Measurements from ENCODE around the gene C6orf132. TPM values are rescaled to one million over a fixed set of nuclear protein-coding genes. Genes with fewer than 3 reads are reported as not detected.

Gene C6orf132
- total RNA-seq, 1 experiment from 2014 or later = 66.0 TPM

DNA sequence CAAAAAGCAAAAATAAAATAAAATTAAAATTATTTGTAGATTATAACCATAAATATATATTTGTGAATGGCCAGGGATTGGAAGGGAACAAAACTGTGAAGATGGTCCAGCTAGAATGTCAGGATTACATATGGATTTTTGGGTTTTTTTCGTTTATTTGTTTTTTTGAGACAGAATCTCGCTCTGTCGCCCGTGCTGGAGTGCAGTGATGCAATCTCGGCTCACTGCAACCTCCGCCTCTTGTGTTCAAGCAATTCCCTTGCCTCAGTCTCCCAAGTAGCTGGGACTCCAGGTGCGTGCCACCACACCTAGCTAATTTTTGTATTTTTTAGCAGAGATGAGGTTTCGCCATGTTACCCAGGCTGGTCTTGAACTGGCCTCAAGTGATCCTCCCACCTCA, 7.8 kb upstream of the C6orf132 start:
- Histone ChIP-seq H3K4me1 (ENCODE audit: insufficient read depth, low read length) (peaks cover 10% of the 10 kb centered on the region; the same call in 1 of the 2 replicates), H4K20me1 (ENCODE audit: low read length) (no peaks in the 10 kb centered on the region), H3K79me2 (ENCODE audit: low read length) (no peaks in the 10 kb centered on the region), H3K9ac (ENCODE audit: low read length) (no peak overlapping the region), H3K9me3 (ENCODE audit: low read length) (no peaks in the 10 kb centered on the region), H2AFZ (ENCODE audit: low read length) (no peak overlapping the region), H3K4me3 (ENCODE audit: low read length) (no peak overlapping the region), H3K4me2 (ENCODE audit: low read length) (no peak overlapping the region), H3K27me3 (ENCODE audit: low read length) (no peaks in the 10 kb centered on the region), H3K27ac (ENCODE audit: low read length) (no peak overlapping the region), H3K36me3 (ENCODE audit: low read depth, low read length) (no peaks in the 10 kb centered on the region), H3F3A (ENCODE audit: low read length, unreplicated experiment) (no peaks in the 10 kb centered on the region), H3K9me2 (replicated peaks; ENCODE audit: low read length) (no peaks in the 10 kb centered on the region)
- no peak for TF ChIP-seq EZH2 (IDR thresholded peaks at IDR 0.05; ENCODE audit: low read length, unreplicated experiment)
- no peak for TF ChIP-seq EZH2phosphoT487 (IDR thresholded peaks at IDR 0.05; ENCODE audit: borderline replicate concordance, low read length)
- no peak for TF ChIP-seq CTCF (conservative IDR thresholded peaks at IDR 0.05; ENCODE audit: low read depth, low read length)
- CTCF ChIA-PET = interaction anchor here (0.6 kb wide), 1 partner anchor 12 kb away, joined by 3 read pairs; no protein-coding TSS in a partner anchor
- no TSS peak for BruUV-seq (replicated peaks)
- POLR2A ChIA-PET (ENCODE audit: unreplicated experiment) = no interaction called here
- intact Hi-C loops (cut with micrococcal nuclease) = no loop called here
- no peak for DNase-seq
- ATAC-seq = no peak

GRCh38 chr6:42148058-42148457, 5.6 kb upstream of the C6orf132 start:
- Histone ChIP-seq H3K4me3 (ENCODE audit: low read length) (no peak overlapping the region), H2AFZ (ENCODE audit: low read length) (no peak overlapping the region), H3K79me2 (ENCODE audit: low read length) (no peaks in the 10 kb centered on the region), H3K9ac (ENCODE audit: low read length) (no peak overlapping the region), H3K27ac (ENCODE audit: low read length) (no peak overlapping the region), H3K9me2 (replicated peaks; ENCODE audit: low read length) (no peaks in the 10 kb centered on the region), H3K9me3 (ENCODE audit: low read length) (no peaks in the 10 kb centered on the region), H3K4me2 (ENCODE audit: low read length) (no peak overlapping the region), H3K4me1 (ENCODE audit: insufficient read depth, low read length) (peaks cover 15% of the 10 kb centered on the region), H3F3A (ENCODE audit: low read length, unreplicated experiment) (no peaks in the 10 kb centered on the region), H3K27me3 (ENCODE audit: low read length) (no peaks in the 10 kb centered on the region), H4K20me1 (ENCODE audit: low read length) (no peaks in the 10 kb centered on the region), H3K36me3 (ENCODE audit: low read depth, low read length) (no peaks in the 10 kb centered on the region)
- DNase-seq = peak; percentile 27
- no peak for TF ChIP-seq CTCF (conservative IDR thresholded peaks at IDR 0.05; ENCODE audit: low read depth, low read length)
- CTCF ChIA-PET = interaction anchor here (0.7 kb wide), 1 partner anchor 97 kb away, joined by 4 read pairs; no protein-coding TSS in a partner anchor
- intact Hi-C loops (cut with micrococcal nuclease) = no loop called here
- ATAC-seq = no peak
- BruUV-seq (replicated peaks) = no TSS peak
- POLR2A ChIA-PET (ENCODE audit: unreplicated experiment) = interaction anchor here (0.6 to 0.7 kb wide), 2 partner anchors 32 to 54 kb away, joined by 3 to 45 read pairs; no protein-coding TSS in a partner anchor

DNA sequence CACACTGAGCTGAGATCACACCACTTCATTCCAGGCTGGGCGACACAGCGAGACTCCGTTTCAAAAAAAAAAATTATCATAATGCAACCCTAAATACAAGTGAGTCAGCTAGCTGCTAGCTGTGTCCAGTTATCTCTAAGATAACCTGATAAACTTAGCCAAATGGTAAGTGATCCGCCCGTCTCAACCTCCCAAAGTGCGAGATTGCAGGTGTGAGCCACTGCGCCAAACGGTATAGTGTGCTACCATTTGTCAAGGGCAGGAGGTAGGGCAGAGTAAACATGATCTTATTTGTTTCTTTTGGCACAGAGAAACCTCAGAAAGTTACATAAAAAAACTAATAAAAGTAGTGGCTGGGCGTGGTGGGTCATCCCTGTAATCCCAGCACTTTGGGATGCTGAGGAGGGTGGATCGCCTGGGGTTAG, 4.7 kb upstream of the C6orf132 start:
- Histone ChIP-seq H3K9me2 (replicated peaks; ENCODE audit: low read length) (no peaks in the 10 kb centered on the region), H3K36me3 (ENCODE audit: low read depth, low read length) (no peaks in the 10 kb centered on the region), H4K20me1 (ENCODE audit: low read length) (no peaks in the 10 kb centered on the region), H3K4me1 (ENCODE audit: insufficient read depth, low read length) (peaks cover 20% of the 10 kb centered on the region), H3K9ac (ENCODE audit: low read length) (no peak overlapping the region), H3K79me2 (ENCODE audit: low read length) (peaks cover 2% of the 10 kb centered on the region), H2AFZ (ENCODE audit: low read length) (0 out of 2 replicates have a peak overlapping the region, but pooled peaks have one; percentile 54), H3K4me2 (ENCODE audit: low read length) (peak overlapping the region; percentile 67; the same call in 1 of the 2 replicates), H3K27ac (ENCODE audit: low read length) (no peak overlapping the region), H3F3A (ENCODE audit: low read length, unreplicated experiment) (no peaks in the 10 kb centered on the region), H3K4me3 (ENCODE audit: low read length) (no peak overlapping the region), H3K9me3 (ENCODE audit: low read length) (no peaks in the 10 kb centered on the region), H3K27me3 (ENCODE audit: low read length) (no peaks in the 10 kb centered on the region)
- BruUV-seq (replicated peaks) = no TSS peak
- TF ChIP-seq CTCF (conservative IDR thresholded peaks at IDR 0.05; ENCODE audit: low read depth, low read length) (no peak), EZH2phosphoT487 (IDR thresholded peaks at IDR 0.05; ENCODE audit: borderline replicate concordance, low read length) (no peak), EZH2 (IDR thresholded peaks at IDR 0.05; ENCODE audit: low read length, unreplicated experiment) (no peak)
- intact Hi-C loops (cut with micrococcal nuclease) = no loop called here
- ChIA-PET POLR2A (ENCODE audit: unreplicated experiment) (no interaction called here), CTCF (no interaction called here)
- ATAC-seq (peak; percentile 75), DNase-seq (peak; percentile 79)

Measured in PC-3 (cell line).